RWPE2 (cell line): ENCODE measurements around the gene CCDC28A.

Source experiments
- ATAC-seq: fragments of 200-7000 bp; cut with Tn5 transposase; 3 replicates; pipeline ENCODE4 v1.9.1; 2021; ENCODE audit warnings: low read depth
- DNase-seq: peaks from one replicate; pipeline ENCODE4 v3.0.0-alpha.2; 2020; ENCODE audit warnings: low spot score
- H3K27ac ChIP-seq: fragments of 450-650 bp; 2 replicates; pipeline ENCODE4 v1.5.1; 2017; ENCODE audit warnings: mild to moderate bottlenecking; ENCODE audit not compliant: poor library complexity, severe bottlenecking
- H3K27me3 ChIP-seq: fragments of 250-450 bp; sonication (Bioruptor Pico); 2 replicates; pipeline ENCODE4 v1.5.1; 2021; ENCODE audit warnings: mild to moderate bottlenecking, moderate library complexity; ENCODE audit not compliant: insufficient read depth, poor library complexity, severe bottlenecking
- H3K36me3 ChIP-seq: fragments of 250-450 bp; sonication (Bioruptor Pico); 2 replicates; pipeline ENCODE4 v1.5.1; 2020; ENCODE audit warnings: low read depth, mild to moderate bottlenecking, moderate library complexity
- H3K4me1 ChIP-seq: fragments of 250-450 bp; sonication (Bioruptor Pico); 2 replicates; pipeline ENCODE4 v1.5.1; 2021; ENCODE audit warnings: mild to moderate bottlenecking, moderate library complexity; ENCODE audit not compliant: insufficient read depth, poor library complexity, severe bottlenecking
- H3K4me3 ChIP-seq: fragments of 250-450 bp; sonication (Bioruptor Pico); 2 replicates; pipeline ENCODE4 v1.5.1; 2021; ENCODE audit warnings: mild to moderate bottlenecking, moderate library complexity; ENCODE audit not compliant: severe bottlenecking
- H3K9me3 ChIP-seq: fragments of 250-450 bp; sonication (Bioruptor Pico); 2 replicates; pipeline ENCODE4 v1.5.1; 2021; ENCODE audit warnings: mild to moderate bottlenecking, moderate library complexity; ENCODE audit not compliant: severe bottlenecking
- TF ChIP-seq, protein P1 (sequence below): fragments of 450-650 bp; IDR thresholded peaks from one replicate; pipeline ENCODE4 v1.5.1; 2017; ENCODE audit warnings: mild to moderate bottlenecking, moderate library complexity; ENCODE audit not compliant: poor library complexity, severe bottlenecking

The CCDC28A gene

DNA sequence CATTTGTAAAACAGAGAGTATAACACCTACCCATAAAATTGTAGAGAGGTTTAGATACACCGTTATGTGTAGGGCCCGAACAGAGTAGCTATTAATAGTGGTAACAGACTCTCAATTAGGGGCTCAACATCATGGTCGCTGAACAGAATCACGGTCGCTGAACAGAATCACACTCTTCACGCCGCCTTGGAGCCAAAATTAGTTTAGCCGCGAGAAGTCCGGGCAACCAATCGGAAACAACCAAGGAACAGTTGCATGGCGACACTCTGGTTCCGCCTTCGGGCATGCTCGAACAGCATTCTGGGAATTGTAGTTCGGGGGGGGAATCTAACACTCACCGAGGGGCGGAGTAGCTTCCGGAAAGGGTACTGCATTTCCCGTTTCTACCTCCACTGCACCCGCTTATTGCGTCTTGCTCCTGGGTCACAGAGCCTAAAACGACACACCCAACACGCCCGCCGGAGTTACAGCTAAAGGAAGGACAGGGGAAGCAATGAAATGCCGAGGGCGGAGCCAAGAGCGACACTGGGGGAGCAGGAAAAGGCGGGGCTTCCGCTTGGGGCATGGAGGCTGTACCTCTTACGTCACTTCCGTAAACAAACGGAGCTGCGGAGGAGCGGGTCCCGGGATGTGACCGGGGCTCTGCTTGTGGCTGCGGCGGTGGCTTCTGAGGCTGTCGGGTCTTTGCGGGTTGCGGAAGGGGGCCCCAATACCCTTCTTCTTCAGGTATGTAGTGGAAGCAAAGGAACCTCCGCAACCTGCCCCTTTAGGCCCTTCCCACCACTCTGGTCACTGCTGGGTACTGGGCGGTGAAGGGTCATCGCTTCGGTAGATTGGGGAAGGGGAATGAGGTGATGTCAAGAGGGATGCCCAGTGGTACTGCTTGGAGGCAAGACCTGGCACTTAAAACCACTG lies at the start of gene CCDC28A:
Gene CCDC28A, plus strand, starts transcription at position 593 of the 915 bp plus-strand sequence. CDS start 2,352 bp downstream, outside the sequence.
- 0 out of 2 replicates have a peak, but pooled peaks cover 5% of the 10 kb centered on the region for H3K36me3 ChIP-seq
- H3K27ac ChIP-seq, result peak within 1 kb of the TSS; percentile 71
- ATAC-seq (peak; percentile 87), DNase-seq (peak; percentile 91)
- H3K4me1 ChIP-seq, result no peaks in the 10 kb centered on the region
- peak within 1 kb of the TSS; percentile 82 for H3K4me3 ChIP-seq
- H3K9me3 ChIP-seq, result no peaks in the 10 kb centered on the region
- no peaks in the 10 kb centered on the region for H3K27me3 ChIP-seq
- TF ChIP-seq, protein P1, sequence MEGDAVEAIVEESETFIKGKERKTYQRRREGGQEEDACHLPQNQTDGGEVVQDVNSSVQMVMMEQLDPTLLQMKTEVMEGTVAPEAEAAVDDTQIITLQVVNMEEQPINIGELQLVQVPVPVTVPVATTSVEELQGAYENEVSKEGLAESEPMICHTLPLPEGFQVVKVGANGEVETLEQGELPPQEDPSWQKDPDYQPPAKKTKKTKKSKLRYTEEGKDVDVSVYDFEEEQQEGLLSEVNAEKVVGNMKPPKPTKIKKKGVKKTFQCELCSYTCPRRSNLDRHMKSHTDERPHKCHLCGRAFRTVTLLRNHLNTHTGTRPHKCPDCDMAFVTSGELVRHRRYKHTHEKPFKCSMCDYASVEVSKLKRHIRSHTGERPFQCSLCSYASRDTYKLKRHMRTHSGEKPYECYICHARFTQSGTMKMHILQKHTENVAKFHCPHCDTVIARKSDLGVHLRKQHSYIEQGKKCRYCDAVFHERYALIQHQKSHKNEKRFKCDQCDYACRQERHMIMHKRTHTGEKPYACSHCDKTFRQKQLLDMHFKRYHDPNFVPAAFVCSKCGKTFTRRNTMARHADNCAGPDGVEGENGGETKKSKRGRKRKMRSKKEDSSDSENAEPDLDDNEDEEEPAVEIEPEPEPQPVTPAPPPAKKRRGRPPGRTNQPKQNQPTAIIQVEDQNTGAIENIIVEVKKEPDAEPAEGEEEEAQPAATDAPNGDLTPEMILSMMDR, result no peak

DNA sequence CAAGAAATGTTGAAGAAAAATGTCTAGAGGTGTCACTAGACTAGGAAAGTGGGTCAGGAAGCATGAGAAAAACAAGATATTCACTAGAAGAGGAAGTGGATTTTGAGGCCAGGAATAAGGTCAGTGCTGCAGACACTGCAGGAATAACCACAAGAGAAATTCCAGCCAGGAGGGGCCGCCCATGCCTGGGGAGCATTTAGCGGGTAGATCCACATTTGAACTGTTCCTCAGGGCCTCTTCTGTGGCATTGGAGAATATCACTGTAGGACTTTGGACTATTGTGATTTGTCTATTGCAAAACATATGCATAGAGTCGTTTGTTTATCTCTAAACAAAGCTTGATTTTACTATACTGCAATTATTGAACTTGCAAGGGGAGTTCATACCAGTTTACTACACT lies 49.6 kb upstream of the CCDC28A start:
- Histone ChIP-seq H3K4me1 (no peaks in the 10 kb centered on the region), H3K27me3 (no peaks in the 10 kb centered on the region), H3K4me3 (no peak overlapping the region), H3K27ac (no peak overlapping the region), H3K9me3 (no peaks in the 10 kb centered on the region), H3K36me3 (no peaks in the 10 kb centered on the region)
- TF ChIP-seq, protein P1, result no peak
- ATAC-seq (no peak), DNase-seq (no peak)

DNA sequence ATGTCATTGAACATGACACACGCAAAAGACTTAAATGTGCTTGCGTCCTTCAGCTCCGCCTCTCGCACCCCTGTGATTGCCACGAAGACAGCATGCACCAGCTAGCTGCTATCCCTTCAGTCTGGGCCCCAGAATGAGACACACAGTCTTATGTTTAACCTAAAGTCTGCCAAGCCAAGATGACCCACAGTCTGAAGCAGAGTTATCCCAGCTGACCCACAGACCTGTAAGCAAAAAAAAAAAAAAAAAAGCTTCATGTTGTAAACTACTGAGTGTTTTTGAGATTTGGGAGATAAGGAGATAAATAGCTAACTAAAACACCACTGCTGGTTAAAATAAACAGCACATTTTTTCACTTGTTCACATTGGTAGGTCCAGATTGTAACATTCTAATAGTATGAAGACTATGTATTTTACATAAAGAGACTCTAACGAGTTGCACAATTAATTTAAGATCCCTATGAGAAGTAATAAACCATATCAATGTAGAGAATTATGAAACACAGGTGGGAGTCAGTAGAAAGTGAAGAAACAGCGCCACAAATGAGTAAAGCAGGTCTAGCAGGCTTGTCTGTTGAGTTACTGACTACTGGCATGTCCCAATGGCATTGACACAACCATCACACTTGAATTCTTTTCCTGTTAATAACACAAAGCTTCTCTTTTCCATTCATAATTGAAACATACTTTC lies 47.4 kb upstream of the CCDC28A start:
- Histone ChIP-seq H3K27ac (no peak overlapping the region), H3K9me3 (no peaks in the 10 kb centered on the region), H3K4me3 (no peak overlapping the region), H3K27me3 (no peaks in the 10 kb centered on the region), H3K36me3 (no peaks in the 10 kb centered on the region), H3K4me1 (no peaks in the 10 kb centered on the region)
- DNase-seq (no peak), ATAC-seq (no peak)
- TF ChIP-seq, protein P1, result no peak

DNA sequence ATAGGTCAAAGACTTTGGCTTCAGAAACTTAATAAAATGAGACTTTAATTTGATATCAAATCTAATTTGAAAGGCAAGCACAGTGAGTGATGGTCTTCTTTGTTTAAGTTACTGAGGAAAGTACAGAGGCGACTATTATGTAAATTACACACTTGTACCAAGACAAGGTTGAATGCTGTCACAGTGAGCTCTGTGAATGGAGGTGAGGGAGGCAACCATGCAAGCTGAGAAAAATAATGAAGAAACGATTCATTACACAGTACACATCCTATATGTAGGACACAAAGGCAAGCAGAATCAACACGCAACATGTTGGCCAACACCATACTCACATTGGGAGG lies 46.8 kb upstream of the CCDC28A start:
- no peak overlapping the region for H3K27ac ChIP-seq
- ATAC-seq, result no peak
- no peaks in the 10 kb centered on the region for H3K9me3 ChIP-seq
- DNase-seq, result no peak
- no peaks in the 10 kb centered on the region for H3K27me3 ChIP-seq
- H3K4me1 ChIP-seq, result no peaks in the 10 kb centered on the region
- H3K36me3 ChIP-seq, result no peaks in the 10 kb centered on the region
- TF ChIP-seq, protein P1, result no peak
- no peak overlapping the region for H3K4me3 ChIP-seq
